Caco-2 (cell line): Measurements from ENCODE around the gene FAM204A. TPM values are rescaled to one million over a fixed set of nuclear protein-coding genes. Genes with fewer than 3 reads are reported as not detected.

Source experiments
- BruUV-seq: library from RNA; stranded (reverse); fragments of 400-500 nt; replicated peaks from 2 replicates; lab custom pipeline; 2021; lab: Mats Ljungman, UMichigan
- CTCF ChIA-PET: fragments of 300-600 bp; sonication (Branson Sonifier 250); formaldehyde crosslinking; loops from one replicate; lab custom pipeline; 2022; ENCODE audit warnings: antibody characterized with exemption; lab: Charles Lee
- POLR2A ChIA-PET: fragments of 300-600 bp; sonication (Branson Sonifier 250); formaldehyde crosslinking; loops from one replicate; lab custom pipeline; 2022; ENCODE audit warnings: antibody characterized with exemption; lab: Charles Lee
- DNase-seq, 2 experiments: peaks; one replicate each; pipeline versions ENCODE4 v3.0.0 to v3.0.0-alpha.2; 2020 to 2022
- H3K27me3 ChIP-seq: replicated peaks from 2 replicates; pipeline ENCODE4 v1.6.0; 2011; ENCODE audit warnings: low read length; ENCODE audit not compliant: control insufficient read depth, insufficient read depth
- H3K36me3 ChIP-seq: 2 replicates; pipeline ENCODE4 v1.5.1; 2011; ENCODE audit warnings: low read length; ENCODE audit not compliant: control insufficient read depth, insufficient read depth
- H3K4me1 ChIP-seq: fragments of 250-450 bp; sonication (Bioruptor Pico); 2 replicates; pipeline ENCODE4 v1.5.1; 2020; ENCODE audit warnings: mild to moderate bottlenecking
- H3K4me3 ChIP-seq: 2 replicates; pipeline ENCODE4 v1.5.1; 2011; ENCODE audit warnings: low read depth, mild to moderate bottlenecking, control low read depth, low read length
- H3K9me3 ChIP-seq: fragments of 250-450 bp; sonication (Bioruptor Pico); 2 replicates; pipeline ENCODE4 v1.5.1; 2020; ENCODE audit warnings: mild to moderate bottlenecking, moderate library complexity
- H3K27ac Mint-ChIP-seq: one replicate; pipeline ENCODE4 v1.8.0; 2022; ENCODE audit warnings: mixed read lengths; ENCODE audit not compliant: unreplicated experiment
- H3K27me3 Mint-ChIP-seq: one replicate; pipeline ENCODE4 v1.8.0; 2022; ENCODE audit warnings: mixed read lengths; ENCODE audit not compliant: insufficient read depth, unreplicated experiment
- H3K36me3 Mint-ChIP-seq: one replicate; pipeline ENCODE4 v1.8.0; 2022; ENCODE audit warnings: mild to moderate bottlenecking, mixed read lengths; ENCODE audit not compliant: insufficient read depth, unreplicated experiment
- H3K4me1 Mint-ChIP-seq: one replicate; pipeline ENCODE4 v1.8.0; 2022; ENCODE audit warnings: low read depth, mixed read lengths; ENCODE audit not compliant: unreplicated experiment
- H3K4me3 Mint-ChIP-seq: one replicate; pipeline ENCODE4 v1.8.0; 2022; ENCODE audit warnings: mild to moderate bottlenecking, moderate library complexity, mixed read lengths; ENCODE audit not compliant: unreplicated experiment
- H3K9me3 Mint-ChIP-seq: one replicate; pipeline ENCODE4 v1.8.0; 2022; ENCODE audit warnings: mixed read lengths; ENCODE audit not compliant: unreplicated experiment
- CTCF ChIP-seq, 2 experiments: fragments of 200-600 bp in 1 of 2; IDR thresholded peaks; 1 replicate in 1 of 2; 2 replicates in 1 of 2; pipeline versions ENCODE4 v1.5.1 to v1.8.0; 2011 to 2022; ENCODE audit warnings: antibody characterized with exemption in 1 of 2, control low read depth in 1 of 2, inconsistent platforms in 1 of 2, low read depth in 1 of 2, low read length in 1 of 2, mild to moderate bottlenecking in 1 of 2, moderate library complexity in 1 of 2; ENCODE audit not compliant: insufficient read depth in 1 of 2, severe bottlenecking in 1 of 2, unreplicated experiment in 1 of 2
- intact Hi-C: fragments of 100-400 bp; cut with micrococcal nuclease; formaldehyde crosslinking; loops from one replicate; pipeline ENCODE4 v1.10.0; 2022; ENCODE audit not compliant: unreplicated experiment
- total RNA-seq: library from RNA; stranded (reverse); gene quantifications from 2 replicates; pipeline ENCODE4 v1.2.3, GENCODE V29; 2022

The FAM204A gene
- total RNA-seq, 1 experiment from 2014 or later = 68.7 TPM

- no peak for TF ChIP-seq CTCF (IDR thresholded peaks at IDR 0.05; ENCODE audit: insufficient read depth in 1 of 2, low read depth in 1 of 2, low read length in 1 of 2, severe bottlenecking in 1 of 2, unreplicated experiment in 1 of 2)
- Histone ChIP-seq H3K9me3 (no peaks in the 10 kb centered on the region), H3K4me3 (no peak overlapping the region), H3K36me3 (no peaks in the 10 kb centered on the region; the same call in 1 of the 2 replicates), H3K27me3 (no peaks in the 10 kb centered on the region), H3K4me1 (no peaks in the 10 kb centered on the region)
- BruUV-seq = no TSS peak
- ChIA-PET POLR2A (no interaction called here), CTCF (no interaction called here)
- H3K27me3 Mint-ChIP-seq = no peaks in the 10 kb centered on the region
- H3K4me1 Mint-ChIP-seq = no peaks in the 10 kb centered on the region
- H3K4me3 Mint-ChIP-seq = no peak overlapping the region
- peaks cover 39% of the 10 kb centered on the region for H3K36me3 Mint-ChIP-seq
- H3K9me3 Mint-ChIP-seq = no peaks in the 10 kb centered on the region
- no peak overlapping the region for H3K27ac Mint-ChIP-seq
- no peak for DNase-seq
- intact Hi-C loops = no loop called here
Measured at GRCh38 chr10:118324140-118324539, 18.0 kb downstream of the FAM204A start.

GRCh38 chr10:118321724-118322575, 20.2 kb downstream of the FAM204A start:
- no peaks in the 10 kb centered on the region for H3K4me1 Mint-ChIP-seq
- no TSS peak for BruUV-seq
- no peak overlapping the region for H3K4me3 Mint-ChIP-seq
- Histone ChIP-seq H3K4me1 (no peaks in the 10 kb centered on the region), H3K9me3 (no peaks in the 10 kb centered on the region), H3K36me3 (no peaks in the 10 kb centered on the region; the same call in 1 of the 2 replicates), H3K27me3 (no peaks in the 10 kb centered on the region), H3K4me3 (no peak overlapping the region)
- H3K9me3 Mint-ChIP-seq = no peaks in the 10 kb centered on the region
- CTCF ChIA-PET = no interaction called here
- H3K36me3 Mint-ChIP-seq = peaks cover 21% of the 10 kb centered on the region
- H3K27ac Mint-ChIP-seq = no peak overlapping the region
- POLR2A ChIA-PET = no interaction called here
- DNase-seq = no peak
- intact Hi-C loops = no loop called here
- H3K27me3 Mint-ChIP-seq = no peaks in the 10 kb centered on the region
- no peak for TF ChIP-seq CTCF (IDR thresholded peaks at IDR 0.05; ENCODE audit: insufficient read depth in 1 of 2, low read depth in 1 of 2, low read length in 1 of 2, severe bottlenecking in 1 of 2, unreplicated experiment in 1 of 2)

- Mint-ChIP-seq H3K27me3 (no peaks in the 10 kb centered on the region), H3K36me3 (peaks cover 14% of the 10 kb centered on the region), H3K27ac (no peak overlapping the region), H3K4me3 (no peak overlapping the region), H3K9me3 (no peaks in the 10 kb centered on the region), H3K4me1 (no peaks in the 10 kb centered on the region)
- intact Hi-C loops = no loop called here
- H3K36me3 ChIP-seq = no peaks in the 10 kb centered on the region; the same call in 1 of the 2 replicates
- H3K9me3 ChIP-seq = no peaks in the 10 kb centered on the region
- CTCF ChIA-PET = no interaction called here
- no peak overlapping the region for H3K4me3 ChIP-seq
- no peak for DNase-seq
- no peaks in the 10 kb centered on the region for H3K27me3 ChIP-seq
- POLR2A ChIA-PET = no interaction called here
- 0 out of 2 replicates have a peak, but pooled peaks cover 8% of the 10 kb centered on the region for H3K4me1 ChIP-seq
- BruUV-seq = no TSS peak
- no peak for TF ChIP-seq CTCF (IDR thresholded peaks at IDR 0.05; ENCODE audit: insufficient read depth in 1 of 2, low read depth in 1 of 2, low read length in 1 of 2, severe bottlenecking in 1 of 2, unreplicated experiment in 1 of 2)
Measured at GRCh38 chr10:118315629-118316028, 26.5 kb downstream of the FAM204A start.
